Fibroblast of villous mesenchyme (primary cell): ENCODE measurements around the gene TMC8. TPM values are rescaled to one million over a fixed set of nuclear protein-coding genes. Genes with fewer than 3 reads are reported as not detected.

Experiments used
- DNase-seq: peaks from one replicate; pipeline ENCODE4 v3.0.0-alpha.2; 2010; ENCODE audit warnings: low read depth
- H3K4me3 ChIP-seq: 2 replicates; pipeline ENCODE4 v1.5.1; 2011; ENCODE audit warnings: low read depth, mild to moderate bottlenecking, low read length
- total RNA-seq: library from RNA; depleted of rRNA; stranded (reverse); fragments of >200 nt; gene quantifications from 2 replicates; pipeline ENCODE4 v1.2.3, GENCODE V29; 2012
- TF ChIP-seq, protein P1 (sequence below): IDR thresholded peaks from 2 replicates; pipeline ENCODE4 v1.5.1; 2012; ENCODE audit warnings: low read depth, mild to moderate bottlenecking, low read length; ENCODE audit not compliant: insufficient read depth

TMC8 gene
- total RNA-seq, 1 donor, result not detected

DNA sequence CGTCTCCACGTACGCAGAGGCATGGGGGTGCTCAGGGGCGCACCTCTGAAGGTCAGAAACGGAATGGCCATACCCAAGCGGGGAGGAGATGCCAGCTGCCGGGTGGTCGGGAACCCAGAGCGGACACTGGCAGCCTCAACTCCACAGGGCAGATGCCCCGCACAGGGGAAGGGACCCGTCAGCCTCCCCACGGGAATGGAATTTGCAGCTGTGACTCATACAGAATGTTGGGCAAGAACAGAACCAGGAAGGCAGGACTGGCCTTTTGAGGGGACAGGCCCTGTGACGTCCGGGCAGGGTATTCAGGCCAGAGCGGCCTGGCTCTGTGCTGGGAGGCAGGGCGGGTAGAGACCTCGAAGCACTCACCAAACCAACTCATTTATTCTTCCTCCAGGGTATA is 48.8 kb downstream of the TMC8 start:
- no peak overlapping the region for H3K4me3 ChIP-seq

GRCh38 chr17:78180083-78180482 is 49.5 kb downstream of the TMC8 start:
- DNase-seq, result peak; percentile 40
- TF ChIP-seq, protein P1, sequence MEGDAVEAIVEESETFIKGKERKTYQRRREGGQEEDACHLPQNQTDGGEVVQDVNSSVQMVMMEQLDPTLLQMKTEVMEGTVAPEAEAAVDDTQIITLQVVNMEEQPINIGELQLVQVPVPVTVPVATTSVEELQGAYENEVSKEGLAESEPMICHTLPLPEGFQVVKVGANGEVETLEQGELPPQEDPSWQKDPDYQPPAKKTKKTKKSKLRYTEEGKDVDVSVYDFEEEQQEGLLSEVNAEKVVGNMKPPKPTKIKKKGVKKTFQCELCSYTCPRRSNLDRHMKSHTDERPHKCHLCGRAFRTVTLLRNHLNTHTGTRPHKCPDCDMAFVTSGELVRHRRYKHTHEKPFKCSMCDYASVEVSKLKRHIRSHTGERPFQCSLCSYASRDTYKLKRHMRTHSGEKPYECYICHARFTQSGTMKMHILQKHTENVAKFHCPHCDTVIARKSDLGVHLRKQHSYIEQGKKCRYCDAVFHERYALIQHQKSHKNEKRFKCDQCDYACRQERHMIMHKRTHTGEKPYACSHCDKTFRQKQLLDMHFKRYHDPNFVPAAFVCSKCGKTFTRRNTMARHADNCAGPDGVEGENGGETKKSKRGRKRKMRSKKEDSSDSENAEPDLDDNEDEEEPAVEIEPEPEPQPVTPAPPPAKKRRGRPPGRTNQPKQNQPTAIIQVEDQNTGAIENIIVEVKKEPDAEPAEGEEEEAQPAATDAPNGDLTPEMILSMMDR, result no peak
- peak overlapping the region; percentile 12 for H3K4me3 ChIP-seq

More for the DNA sequence above, 48.8 kb downstream of the TMC8 start:
- TF ChIP-seq, protein P1, result no peak
- peak; percentile 89 for DNase-seq

- H3K4me3 ChIP-seq, result peak overlapping the region; percentile 12
- TF ChIP-seq, protein P1, result no peak
Observed at GRCh38 chr17:78180508-78180907, 49.9 kb downstream of the TMC8 start.

DNA sequence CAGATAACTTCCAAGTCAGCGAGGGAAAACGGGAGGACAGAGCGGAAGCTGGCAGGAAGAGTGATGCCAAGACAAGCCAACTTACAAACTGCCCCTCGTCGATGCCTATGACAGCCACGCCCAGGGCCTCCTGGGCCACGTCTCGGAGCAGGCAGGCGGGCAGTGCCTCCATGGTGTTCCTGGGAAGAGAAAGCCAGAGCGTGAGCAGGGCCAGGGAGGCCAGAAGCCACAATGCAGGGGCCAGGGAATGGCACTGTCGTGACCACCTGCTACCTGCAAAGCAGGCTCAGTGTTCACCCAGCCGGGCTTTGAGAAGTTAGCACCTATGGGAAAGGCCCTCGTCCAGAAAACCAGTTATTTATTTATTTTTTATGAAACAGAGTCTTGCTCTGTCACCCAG is 51.9 kb downstream of the TMC8 start:
- DNase-seq, result no peak
- TF ChIP-seq, protein P1, result no peak
- H3K4me3 ChIP-seq, result no peak overlapping the region

More at GRCh38 chr17:78180508-78180907, 49.9 kb downstream of the TMC8 start:
- no peak for DNase-seq

DNA sequence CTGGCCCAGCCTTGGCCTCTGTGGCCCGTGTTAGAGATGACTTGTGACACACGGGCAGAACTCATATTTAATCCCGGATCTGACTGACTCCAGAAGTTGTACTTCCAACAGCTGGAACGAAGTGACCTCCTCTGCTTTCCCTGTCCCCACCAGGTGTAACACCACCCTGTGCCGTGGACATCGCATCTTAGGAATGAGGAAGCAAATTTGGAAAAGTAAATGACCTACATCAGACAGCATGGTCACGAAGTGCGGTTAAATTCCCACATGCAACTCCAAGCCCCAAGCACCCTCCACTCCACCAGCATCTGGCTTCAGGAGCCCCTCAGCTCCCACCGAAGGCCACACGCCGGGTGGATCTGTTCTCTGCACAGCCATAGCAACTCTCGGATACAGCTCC is 53.3 kb downstream of the TMC8 start:
- TF ChIP-seq, protein P1, result no peak
- no peak overlapping the region for H3K4me3 ChIP-seq
- DNase-seq, result no peak

DNA sequence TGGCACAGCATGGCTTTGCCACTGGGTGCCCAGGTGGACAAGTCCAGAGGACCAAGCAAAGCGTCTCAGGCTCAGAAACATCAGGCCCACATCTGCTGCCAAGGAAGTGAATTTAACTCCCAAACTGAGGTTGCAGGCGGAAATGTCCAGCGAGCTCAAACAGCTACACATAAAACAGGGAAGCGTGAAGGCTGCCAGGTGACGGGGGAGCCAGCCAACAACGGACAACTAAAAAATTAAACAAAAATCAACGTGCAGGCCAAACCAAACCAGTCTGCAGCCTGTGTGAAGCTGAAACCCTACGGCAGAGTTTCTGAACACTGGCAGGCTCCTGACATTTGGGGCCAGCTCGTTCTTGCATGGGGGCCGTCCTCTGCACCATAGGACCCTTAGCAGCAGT is 53.8 kb downstream of the TMC8 start:
- TF ChIP-seq, protein P1, result no peak
- no peak for DNase-seq
- no peak overlapping the region for H3K4me3 ChIP-seq

GRCh38 chr17:78184868-78185267 is 54.3 kb downstream of the TMC8 start:
- no peak overlapping the region for H3K4me3 ChIP-seq
- TF ChIP-seq, protein P1, result no peak
- DNase-seq, result no peak
